HG02981 (cell line): ENCODE data around the gene AWAT2.

Source experiments
- ATAC-seq: cut with Tn5 transposase; IDR thresholded peaks from one replicate; pipeline ENCODE4 v1.9.1; 2021; ENCODE audit warnings: mild to moderate bottlenecking, moderate library complexity; ENCODE audit not compliant: unreplicated experiment

AWAT2 gene

DNA sequence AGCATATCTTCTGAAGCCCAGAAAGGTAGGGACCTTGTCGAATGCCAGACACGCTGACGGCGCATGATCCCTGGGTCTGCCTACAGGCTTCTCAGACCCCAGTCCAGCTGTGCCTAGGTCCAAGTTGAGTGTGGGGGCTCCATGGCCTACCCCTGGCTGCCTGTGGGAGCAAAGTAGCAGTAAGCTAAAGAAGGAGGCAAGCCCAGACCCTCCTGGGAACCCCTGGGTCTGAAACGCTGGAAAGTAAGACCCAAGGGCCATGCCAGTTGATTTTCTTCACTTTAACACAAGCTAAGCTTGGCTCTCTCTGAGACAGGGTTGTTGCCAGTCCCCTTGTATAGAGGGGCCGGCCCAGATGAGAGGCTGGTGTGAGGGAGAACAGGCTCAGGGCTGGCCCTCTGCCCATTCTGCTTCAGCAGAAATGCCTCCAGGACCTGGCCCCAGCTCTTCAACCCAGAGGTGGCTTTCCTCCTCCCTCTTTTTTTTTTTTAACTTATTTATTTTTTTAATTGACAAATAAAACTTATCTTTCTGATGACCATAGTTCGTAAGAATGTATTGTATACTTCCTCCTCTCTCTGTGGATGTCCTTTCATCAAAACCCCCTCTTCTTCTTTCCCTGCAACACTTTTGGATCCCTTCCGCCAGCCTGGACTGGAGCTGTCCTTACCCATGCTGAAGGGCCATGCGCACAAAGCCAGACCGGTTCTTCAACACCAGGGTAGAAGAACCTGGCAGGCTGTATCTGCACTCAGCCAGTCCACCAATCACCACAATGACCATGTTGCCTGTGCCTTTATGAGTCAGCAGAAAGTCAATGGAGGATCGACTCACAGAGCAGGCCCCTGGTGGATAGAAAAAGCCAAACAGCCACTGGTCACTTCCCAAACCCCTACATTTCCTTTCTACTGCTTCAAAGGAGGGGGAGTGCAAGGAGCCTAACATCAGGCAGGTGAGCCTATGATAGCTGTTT is 7.1 kb downstream of the AWAT2 start:
- ATAC-seq = no peak

DNA sequence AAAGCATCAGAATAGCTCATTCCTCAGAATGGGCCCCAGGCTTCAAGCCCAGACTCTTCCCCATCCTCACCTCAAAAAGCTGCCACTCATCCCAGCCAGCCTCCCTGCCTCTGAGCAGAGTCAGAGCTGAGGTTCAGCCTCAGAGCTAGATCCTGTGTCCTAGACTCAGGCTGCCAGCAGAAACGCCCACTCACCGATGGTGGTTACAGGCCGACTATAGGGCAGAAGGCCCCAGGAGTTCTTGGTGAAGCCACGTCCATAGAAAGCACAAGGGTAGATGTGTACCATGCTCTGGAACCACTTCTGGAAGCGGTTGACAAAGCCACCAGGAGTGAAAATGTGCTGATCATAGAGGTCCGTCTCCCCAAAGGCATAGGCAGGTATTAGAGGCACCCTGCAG is 7.7 kb downstream of the AWAT2 start:
- ATAC-seq = no peak

DNA sequence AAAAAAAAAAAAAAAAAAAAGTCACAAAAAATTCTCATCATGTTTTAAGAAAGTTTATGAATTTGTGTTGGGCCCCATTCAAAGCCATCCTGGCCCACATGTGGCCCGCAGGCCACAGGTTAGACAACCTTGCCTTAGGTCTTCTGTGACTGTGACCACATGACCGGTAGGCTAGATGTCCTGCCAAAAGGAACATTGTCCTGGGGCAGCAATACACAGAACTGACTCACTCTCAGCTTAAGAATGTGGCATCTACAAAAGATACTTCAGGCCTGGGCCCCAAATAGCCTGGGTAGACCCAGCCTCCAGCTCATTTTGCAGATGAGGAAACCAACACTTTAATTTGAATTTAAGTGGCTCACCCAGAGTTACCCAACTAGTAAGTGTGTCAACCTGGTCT is 10.0 kb downstream of the AWAT2 start:
- no peak for ATAC-seq

DNA sequence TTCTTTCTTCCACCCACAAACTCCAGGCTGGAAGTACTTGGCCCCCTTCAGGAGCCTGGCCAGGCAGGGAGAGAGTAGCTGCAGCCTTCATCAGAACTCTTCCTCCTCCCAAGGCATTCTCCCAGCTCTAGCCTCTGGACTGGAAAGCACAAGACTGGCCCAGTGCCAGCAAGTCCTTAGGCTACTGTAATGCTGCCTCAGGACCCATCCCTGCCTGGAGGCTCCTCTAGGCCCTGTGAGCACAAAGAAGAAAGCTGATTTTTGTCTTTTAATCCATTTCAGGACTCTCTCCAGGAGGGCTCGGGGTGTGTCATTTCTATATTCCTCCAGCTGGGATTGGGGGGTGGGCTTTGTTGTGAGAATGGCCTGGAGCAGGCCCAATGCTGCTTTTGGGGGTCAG is 10.8 kb downstream of the AWAT2 start:
- no peak for ATAC-seq

DNA sequence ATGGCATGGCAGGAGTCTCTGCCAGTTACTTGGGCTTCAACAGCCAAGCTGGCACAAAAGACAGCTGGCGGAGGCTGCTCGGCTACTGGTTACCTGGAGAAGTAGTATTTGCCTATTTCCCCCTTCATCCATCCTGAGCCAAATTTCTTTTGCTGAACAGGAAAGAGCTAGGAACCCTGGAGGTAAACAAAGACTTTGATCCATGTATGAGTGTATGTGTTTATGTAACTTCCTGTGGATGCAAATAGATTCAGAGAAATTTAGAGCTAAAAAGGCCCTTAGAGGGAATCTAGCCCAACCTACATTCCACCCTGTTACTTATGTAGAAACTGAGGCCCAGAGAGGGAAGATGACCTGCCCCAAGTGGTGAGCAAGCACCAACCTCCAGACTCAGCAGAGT is 11.2 kb downstream of the AWAT2 start:
- ATAC-seq = no peak

DNA sequence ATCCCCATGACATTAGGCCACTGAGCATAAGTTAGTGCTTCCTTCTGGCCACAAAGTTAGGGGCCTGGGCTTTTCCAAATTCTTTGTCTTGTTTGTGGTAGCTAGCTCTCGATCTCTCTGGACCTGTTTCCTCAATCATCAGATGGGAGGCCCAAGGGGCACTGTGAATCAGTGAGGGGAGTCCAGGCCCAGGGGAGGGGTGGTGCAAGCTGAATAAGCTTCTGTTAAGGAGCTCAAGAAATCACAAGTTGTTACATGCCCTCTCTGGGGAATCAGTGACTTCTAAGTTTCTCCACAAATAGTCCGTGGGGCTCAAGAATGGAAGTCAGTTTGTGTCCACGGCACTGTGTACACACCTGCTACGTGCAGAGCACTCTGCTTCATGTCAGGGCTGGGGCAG is 15.1 kb downstream of the AWAT2 start:
- no peak for ATAC-seq

DNA sequence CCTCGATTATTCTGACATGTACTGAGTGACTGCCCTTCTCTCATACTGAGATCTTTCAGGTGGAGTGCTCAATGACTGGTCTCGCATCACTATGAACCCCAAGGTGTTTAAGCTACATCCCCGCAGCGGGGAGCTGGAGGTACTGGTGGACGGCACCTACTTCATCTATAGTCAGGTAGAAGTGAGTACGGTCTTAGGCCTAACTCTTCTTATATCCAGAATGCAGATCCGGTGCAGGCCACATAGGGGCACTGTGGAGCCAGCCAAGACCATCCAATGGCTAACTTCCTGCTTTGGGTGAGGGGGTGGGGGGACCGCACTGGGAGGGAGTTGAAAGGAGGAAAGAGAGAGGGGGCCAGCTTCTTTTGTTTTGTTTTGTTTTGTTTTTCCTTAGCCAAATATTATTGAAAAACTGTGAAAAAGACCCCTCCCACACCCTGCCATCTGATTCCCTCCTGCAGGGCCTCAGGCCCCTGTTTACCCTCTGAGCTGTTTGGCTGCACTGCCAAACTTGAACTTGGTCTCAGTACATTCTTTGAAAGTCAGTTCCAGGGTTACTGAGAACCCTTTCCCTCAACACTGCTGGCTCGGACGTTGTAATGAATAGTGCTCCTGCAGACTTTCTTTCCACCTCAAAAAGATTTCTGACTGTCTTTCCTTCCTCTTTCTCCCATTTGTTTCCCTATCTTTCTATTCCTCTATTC is 16.2 kb downstream of the AWAT2 start:
- ATAC-seq = peak; percentile 78

DNA sequence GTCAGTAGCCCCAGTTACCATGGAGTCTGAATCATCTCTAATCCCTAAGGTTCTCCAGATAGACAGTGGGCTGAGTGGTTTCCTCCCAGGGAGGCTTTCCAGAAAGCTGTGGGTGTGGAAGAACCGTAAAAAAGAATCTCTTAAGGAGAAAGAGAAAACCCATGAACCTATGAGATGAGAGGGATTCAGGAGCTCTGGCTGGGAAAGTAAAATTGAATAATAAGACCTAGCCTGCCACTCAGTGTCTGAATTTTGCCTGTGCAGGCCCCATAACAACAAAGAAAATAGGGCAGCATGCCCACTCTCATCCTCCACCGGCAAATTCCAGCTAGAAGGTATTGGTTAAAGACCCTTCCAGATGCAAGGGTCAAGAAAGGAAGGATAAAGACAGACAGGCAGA is 16.9 kb downstream of the AWAT2 start:
- ATAC-seq = no peak

DNA sequence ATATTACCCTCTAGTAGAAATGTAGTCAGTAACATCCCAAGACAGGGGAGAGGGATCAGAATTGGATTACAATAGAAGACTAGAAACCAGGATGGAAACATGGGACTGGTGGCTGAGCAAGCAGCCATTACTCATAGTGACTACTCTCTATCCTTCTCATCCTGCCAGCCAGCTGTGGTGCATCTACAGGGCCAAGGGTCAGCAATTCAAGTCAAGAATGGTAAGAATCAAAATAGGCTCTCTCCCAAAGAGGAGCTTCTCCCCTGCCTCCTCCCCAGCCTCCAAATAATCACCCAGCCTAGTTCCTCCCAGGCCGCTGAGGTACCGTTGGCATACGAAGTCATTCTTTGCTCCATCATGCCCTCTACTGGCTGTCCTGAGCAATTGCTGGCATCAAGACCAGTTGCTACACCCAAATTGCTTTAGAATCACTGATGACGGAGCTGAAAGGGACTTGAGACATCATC is 19.4 kb downstream of the AWAT2 start:
- ATAC-seq = peak; percentile 70

DNA sequence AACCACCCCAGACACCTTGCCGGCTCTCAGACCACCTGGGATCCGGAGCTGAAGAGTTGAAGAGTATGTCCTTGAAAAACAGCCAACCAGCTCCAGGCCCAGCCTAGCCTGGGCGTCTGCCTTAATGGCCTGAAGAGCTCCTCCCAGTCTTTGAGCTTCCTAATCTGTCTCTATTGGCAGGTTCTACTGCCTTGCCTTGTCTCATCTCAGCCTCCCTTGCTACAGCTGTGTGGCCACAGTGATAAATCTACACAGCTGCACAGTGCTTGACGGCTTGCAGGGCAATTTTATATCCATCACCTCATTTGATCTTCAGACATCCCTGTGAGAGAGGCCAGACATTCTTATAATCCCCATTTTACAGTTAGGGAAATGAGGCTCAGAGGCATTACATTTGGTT is 19.9 kb downstream of the AWAT2 start:
- no peak for ATAC-seq

DNA sequence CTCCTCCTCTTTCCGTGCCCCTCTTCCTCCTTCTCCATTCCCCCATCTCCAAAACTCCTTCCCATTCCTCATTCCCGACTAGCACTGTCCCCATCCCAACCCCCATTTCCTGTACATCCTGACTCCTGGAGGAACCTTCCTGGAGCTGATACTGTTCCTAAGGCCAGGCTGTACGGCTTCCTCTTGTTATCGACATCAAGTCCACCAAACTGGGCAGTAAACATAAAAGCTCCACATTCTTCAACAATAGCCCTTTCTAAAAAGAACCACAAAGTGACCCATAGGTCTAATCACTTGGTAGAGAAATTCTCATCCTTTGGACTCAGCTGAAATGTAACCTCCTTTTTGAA is 22.9 kb downstream of the AWAT2 start:
- ATAC-seq = no peak

DNA sequence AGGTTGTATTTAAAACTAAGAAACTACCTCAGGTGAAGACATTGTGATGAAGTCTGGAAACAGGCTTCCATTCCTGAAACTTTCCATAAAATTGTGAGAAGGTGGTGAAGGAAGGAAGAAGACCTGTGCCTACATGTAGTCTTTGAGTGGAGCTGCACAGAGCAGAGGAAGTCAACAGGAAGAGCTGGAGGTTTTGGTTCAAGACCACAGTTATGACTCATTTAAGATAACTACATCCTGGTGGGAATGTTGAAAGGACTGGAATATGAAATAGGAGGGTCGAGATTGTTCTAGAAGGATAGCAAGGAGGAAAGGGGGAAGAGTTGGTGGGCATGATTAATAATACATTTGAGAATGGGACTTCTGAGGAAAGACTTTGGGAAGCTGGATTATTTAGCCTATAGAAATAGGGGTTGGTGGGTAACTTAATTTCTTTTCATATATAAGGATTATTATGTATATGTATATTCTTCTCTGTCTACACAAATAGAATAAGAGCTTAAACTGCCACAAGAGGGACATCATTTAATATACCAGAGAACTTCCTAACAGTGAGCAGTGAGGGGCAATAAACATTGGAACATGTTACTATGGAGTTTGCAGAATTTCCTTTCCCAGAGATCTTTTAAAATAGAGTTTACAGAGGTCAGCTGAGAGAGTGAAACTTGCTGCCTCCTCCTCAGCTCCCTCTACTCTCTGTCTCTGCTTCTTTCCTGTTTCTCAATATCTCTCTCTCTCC is 23.5 kb downstream of the AWAT2 start:
- no peak for ATAC-seq

DNA sequence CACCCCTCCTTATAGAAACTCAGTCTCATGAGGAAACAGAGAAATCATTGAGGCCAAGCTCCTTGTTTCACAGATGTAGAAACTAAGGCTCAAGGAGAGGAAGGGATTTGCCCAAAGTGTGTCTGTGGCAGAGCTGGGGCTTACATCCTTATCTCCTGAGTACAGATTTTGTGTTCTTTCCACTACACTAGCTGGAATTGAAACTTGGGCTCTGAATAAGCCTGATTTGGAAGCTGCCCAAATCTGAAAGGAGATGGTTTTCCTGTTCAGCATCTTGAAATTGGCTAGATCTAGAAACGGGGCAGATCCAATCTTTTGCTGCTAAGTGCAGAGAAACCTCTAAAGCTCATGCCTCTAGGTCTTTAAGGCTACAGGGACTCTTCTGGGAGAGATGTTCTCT is 24.3 kb downstream of the AWAT2 start:
- no peak for ATAC-seq

DNA sequence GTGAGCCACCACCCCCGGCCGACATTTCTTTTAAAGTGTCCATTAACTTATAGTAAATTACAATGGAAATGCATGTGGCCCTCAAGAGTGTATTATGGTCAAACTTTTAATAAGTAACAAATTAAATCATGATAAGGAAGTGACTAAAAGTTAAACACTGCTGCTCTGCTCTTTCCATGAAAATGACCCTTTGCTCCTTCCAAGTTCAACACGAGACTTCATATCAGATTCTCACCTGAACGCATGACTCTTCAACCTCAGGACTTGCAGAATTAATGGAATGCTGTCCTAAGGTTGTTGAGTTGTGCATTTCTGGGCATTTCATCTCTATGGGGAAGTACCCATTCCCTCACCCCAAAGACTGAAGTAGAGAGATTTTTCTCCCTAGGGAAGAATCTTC is 27.1 kb downstream of the AWAT2 start:
- ATAC-seq = no peak

DNA sequence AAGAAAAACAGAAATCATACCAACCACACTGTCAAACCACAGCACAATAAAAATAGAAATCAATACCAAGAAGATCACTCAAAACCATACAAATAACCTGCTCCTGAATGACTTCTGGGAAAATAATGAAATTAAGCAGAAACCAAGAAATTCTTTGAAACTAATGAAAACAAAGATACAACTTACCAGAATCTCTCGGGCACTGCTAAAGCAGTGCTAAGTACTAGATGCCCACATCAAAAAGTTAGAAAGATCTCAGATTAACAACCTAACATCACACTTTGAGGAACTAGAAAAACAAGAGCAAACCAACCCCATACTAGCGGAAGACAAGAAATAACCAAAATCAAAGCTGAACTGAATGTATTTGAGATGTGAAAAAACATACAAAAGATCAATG is 33.2 kb downstream of the AWAT2 start:
- no peak for ATAC-seq

DNA sequence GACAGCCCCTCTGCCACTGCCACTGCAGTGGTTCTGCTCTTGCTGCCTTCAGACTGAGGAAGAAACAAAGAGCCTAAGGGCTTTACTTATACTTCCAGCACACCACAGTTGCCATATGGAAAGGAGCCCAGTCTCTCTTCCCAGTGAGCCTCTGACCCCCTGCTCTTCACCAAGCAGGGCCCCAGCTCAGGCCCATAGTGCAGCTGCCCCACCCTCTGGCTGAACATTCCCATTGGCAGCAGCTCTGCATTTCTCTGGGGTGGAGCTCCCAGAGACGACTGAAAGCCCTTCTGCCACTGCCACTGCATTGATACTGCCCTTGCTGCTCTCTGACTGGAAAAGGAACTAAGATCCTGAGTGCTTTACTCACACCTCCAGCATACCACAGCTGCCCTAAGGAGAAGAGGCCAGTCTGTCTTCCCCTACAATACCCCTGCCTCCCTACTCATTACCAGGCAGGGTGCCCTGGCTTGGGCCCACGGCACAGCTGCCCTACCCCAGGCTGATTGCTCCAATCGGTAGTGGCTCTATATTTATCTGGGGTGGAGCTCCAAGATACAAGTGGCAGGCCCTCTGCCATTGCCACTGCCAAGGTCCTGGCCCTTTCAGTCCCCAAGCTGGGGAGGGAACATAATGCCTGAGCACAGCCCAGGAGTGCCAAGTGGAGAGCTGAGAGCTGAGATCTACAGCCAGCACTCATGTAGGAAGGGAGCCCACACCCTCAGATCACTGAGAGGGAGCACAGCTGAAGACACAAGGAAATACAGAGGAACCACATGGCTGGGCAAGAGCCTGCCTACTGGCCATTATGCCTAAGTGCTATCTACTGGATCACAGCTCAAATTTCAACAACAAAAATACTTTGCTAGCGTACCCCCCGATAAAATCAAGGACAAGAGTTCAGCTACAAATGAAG is 36.0 kb downstream of the AWAT2 start:
- no peak for ATAC-seq

DNA sequence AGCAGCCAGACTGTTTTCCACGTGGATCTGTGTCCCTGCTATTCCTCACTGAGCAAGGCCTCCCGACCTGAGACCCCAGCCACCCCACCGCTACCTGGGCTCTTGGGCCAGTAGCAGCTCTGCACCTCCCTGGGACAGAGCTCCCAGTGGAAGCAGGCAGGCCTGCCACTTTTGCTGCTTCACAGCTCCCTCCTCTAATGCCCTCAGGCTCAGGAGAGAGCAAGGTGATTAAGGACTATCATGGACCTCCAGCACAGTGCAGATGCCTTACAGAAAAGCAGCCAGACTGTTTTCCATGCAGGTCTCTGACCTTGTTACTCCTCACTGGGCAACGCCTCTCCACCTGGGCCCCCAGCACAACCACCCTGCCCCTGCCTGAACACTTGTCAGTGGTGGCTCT is 37.0 kb downstream of the AWAT2 start:
- no peak for ATAC-seq

DNA sequence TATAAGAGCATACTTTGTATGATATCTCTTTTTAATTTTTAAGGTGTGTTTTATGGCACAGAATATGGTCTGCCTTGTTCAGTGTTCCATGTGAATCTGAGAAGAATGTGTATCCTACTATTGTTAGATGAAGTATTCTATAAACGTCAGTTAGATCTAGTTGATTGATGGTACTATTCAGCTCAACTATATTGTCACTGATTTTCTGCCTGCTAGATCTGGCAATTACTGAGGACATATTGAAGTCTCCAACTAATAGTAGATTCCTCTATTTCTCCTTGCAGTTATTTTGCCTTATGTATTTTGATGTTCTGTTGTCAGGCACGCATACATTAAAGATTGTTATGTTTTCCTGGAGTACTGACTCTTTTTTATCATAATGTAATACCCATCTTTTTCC is 39.8 kb downstream of the AWAT2 start:
- no peak for ATAC-seq

DNA sequence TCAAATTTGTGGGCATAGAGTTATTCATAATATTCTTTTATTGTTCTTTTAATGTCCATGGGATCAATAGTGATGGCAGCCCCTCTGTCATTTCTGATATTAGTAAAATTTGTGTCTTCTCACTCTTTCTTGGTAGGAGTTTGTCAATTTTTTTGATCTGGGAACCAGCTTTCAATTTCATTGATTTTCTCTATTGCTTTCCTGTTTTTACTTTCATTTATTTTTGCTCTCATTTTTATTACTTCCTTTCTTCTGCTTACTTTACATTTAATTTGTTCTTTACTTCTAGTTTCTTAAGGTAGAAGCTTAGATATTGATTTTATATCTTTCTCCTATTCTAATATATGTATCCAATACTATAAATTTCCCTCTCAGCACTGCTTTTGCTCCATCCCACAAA is 40.7 kb downstream of the AWAT2 start:
- ATAC-seq = no peak

DNA sequence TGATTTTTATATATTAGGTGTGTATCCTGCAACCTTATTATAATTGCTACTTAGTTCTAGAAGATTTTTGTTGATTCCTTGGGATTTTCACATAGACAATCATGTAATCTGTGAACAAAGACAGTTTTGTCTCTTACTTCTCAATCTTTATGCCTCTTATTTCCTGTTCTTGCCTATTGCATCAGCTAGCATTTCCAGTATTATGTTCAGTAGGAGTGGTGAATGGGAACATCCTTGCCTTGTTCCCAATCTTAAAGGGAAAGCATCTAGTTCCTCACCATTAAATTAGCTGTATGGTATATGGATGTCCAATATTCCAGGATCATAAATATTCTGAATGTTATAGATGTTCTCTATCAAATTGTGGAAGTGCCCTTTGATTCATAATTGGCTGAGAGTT is 41.8 kb downstream of the AWAT2 start:
- ATAC-seq = no peak
